ENCODE data around the gene KRTAP5-5.

DNA sequence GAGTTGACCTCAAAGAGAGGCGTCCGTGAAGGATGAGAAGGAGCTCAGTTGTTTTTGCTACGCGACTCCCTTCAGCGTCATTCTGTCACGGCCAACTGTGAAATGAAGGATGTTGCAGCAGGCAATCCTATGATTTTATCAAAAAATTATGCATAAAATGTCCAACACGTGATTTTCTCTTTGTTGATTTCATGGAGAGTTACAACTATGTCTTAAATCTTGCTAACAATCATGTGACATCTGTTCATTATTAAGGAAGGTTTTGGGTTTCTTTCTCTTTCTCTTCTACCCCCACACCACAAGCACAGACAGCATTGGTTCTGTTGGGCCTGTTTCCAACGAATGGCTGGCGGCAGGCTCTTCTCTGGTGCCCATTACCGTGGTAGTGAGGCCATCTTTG, 11.3 kb upstream of the KRTAP5-5 start:
- TF ChIP-seq MAX (IDR thresholded peaks at IDR 0.05): no peak
- no peak for TF ChIP-seq CHD1 (IDR thresholded peaks at IDR 0.05; ENCODE audit: low read depth, low read length)
- TF ChIP-seq TBP (IDR thresholded peaks at IDR 0.05; ENCODE audit: low read depth, low read length): no peak
- TF ChIP-seq POLR2A (IDR thresholded peaks at IDR 0.05; ENCODE audit: control extremely low read depth in 1 of 2, low read depth in 2 of 2, low read length in 2 of 2): no peak
- no peak for TF ChIP-seq EZH2 (IDR thresholded peaks at IDR 0.05; ENCODE audit: low read depth, low read length, severe bottlenecking)
- no peak for TF ChIP-seq POU5F1 (IDR thresholded peaks at IDR 0.05; ENCODE audit: low read depth, low read length)
